Natural killer cell (primary cell): ENCODE measurements around the gene PYHIN1. TPM values are rescaled to one million over a fixed set of nuclear protein-coding genes. Genes with fewer than 3 reads are reported as not detected.
"Not testable (repeated sequence)": the region's sequence is repeated elsewhere in the genome, so short reads cannot be mapped to it uniquely, and the experiment has no call there.

Source experiments
- ATAC-seq, 3 donors: fragments of 150-1000 bp in 2 of 3; fragments of 200-7000 bp in 1 of 3; cut with Tn5 transposase; 1 replicate in 1 of 3; 2 replicates in 2 of 3; pipeline ENCODE4 v1.10.0; 2021; ENCODE audit warnings: mild to moderate bottlenecking in 2 of 3, moderate library complexity in 2 of 3
- DNase-seq, 2 donors: peaks; one replicate each; pipeline versions ENCODE4 v3.0.0 to v3.0.0-alpha.2; 2013 to 2021; ENCODE audit warnings: mixed read lengths in 1 of 2
- H3K27ac ChIP-seq: one replicate; pipeline ENCODE4 v1.5.1; 2013; ENCODE audit warnings: mild to moderate bottlenecking, low read length
- H3K27me3 ChIP-seq: one replicate; pipeline ENCODE4 v1.6.1; 2013; ENCODE audit warnings: low read length; ENCODE audit not compliant: control insufficient read depth, insufficient read depth
- H3K36me3 ChIP-seq: one replicate; pipeline ENCODE4 v1.6.1; 2013; ENCODE audit warnings: low read length; ENCODE audit not compliant: control insufficient read depth, insufficient read depth
- H3K4me1 ChIP-seq: one replicate; pipeline ENCODE4 v1.6.1; 2013; ENCODE audit warnings: low read length; ENCODE audit not compliant: control insufficient read depth, insufficient read depth
- H3K4me3 ChIP-seq: one replicate; pipeline ENCODE4 v1.5.1; 2013; ENCODE audit warnings: low read length
- H3K9me3 ChIP-seq: one replicate; pipeline ENCODE4 v1.6.1; 2013; ENCODE audit warnings: low read length; ENCODE audit not compliant: control insufficient read depth, insufficient read depth
- H3K27ac Mint-ChIP-seq, 2 donors: one replicate each; pipeline ENCODE4 v1.8.0; 2022; ENCODE audit warnings: mild to moderate bottlenecking in 2 of 2, mixed read lengths in 2 of 2, moderate library complexity in 1 of 2
- H3K27me3 Mint-ChIP-seq, 2 donors: one replicate each; pipeline ENCODE4 v1.8.0; 2022; ENCODE audit warnings: low read depth in 2 of 2, mixed read lengths in 2 of 2
- H3K36me3 Mint-ChIP-seq: one replicate; pipeline ENCODE4 v1.8.0; 2022; ENCODE audit warnings: mixed read lengths
- H3K4me1 Mint-ChIP-seq, 2 donors: one replicate each; pipeline ENCODE4 v1.8.0; 2022; ENCODE audit warnings: mixed read lengths in 2 of 2
- H3K4me3 Mint-ChIP-seq: one replicate; pipeline ENCODE4 v1.8.0; 2022; ENCODE audit warnings: mild to moderate bottlenecking, moderate library complexity, mixed read lengths
- H3K9me3 Mint-ChIP-seq, 2 donors: one replicate each; pipeline ENCODE4 v1.8.0; 2022; ENCODE audit warnings: mixed read lengths in 2 of 2
- CTCF ChIP-seq: fragments of 200-600 bp; IDR thresholded peaks from one replicate; pipeline ENCODE4 v1.8.0; 2022; ENCODE audit warnings: antibody characterized with exemption
- whole genome bisulfite sequencing: methylation state at CpG from one replicate; pipeline ENCODE4 v1.1.7; 2013; ENCODE audit warnings: missing lambda C conversion rate; ENCODE audit not compliant: insufficient coverage; 5-methylcytosine and 5-hydroxymethylcytosine counted together
- intact Hi-C: fragments of 100-400 bp; cut with micrococcal nuclease; formaldehyde crosslinking; loops from one replicate; pipeline ENCODE4 v1.14.2; 2022
- total RNA-seq, 4 donors: library from RNA; stranded (reverse); fragments of 120-200 nt in 1 of 4; gene quantifications; one replicate each; pipeline versions ENCODE4 v1.2.3 to v1.2.4, GENCODE V29; 2013 to 2022

Gene PYHIN1
- total RNA-seq, 3 donors from 2014 or later (not counting 1 experiment from before 2014, with no cell fraction given) = 171 to 313 (median 197) TPM

DNA sequence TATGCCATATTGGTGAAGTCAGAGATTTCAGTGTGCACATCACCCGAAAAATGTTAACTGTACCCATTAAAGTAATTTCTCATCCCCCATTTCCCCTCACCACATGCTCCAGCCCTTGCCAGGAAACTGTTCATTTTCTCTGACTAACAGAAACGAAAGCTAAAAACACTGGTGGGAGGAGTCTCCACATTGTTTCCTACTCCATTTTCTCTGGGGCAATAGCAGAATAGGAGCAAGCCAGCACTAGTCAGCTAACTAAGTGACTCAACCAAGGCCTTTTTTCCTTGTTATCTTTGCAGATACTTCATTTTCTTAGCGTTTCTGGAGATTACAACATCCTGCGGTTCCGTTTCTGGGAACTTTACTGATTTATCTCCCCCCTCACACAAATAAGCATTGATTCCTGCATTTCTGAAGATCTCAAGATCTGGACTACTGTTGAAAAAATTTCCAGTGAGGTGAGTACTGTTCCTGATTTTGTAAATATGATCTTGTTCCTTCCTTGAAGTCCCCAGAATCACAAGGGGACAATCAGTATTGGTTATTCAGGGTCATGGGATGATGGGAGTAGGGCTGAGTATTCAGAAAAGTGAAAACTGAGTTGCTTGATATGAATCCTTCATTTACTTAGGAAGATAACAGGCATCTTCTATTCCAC lies 78.5 kb downstream of the PYHIN1 start, which contains the start of gene IFI16:
Gene IFI16 (plus strand): TSS at position 204 of the 658 bp plus-strand sequence. CDS start 4,774 bp downstream, outside the sequence.
- peaks cover 80 to 86% of the 10 kb centered on the region in 2 donors for H3K4me1 Mint-ChIP-seq

GRCh38 chr1:159010391-159010790 lies 79.0 kb downstream of the PYHIN1 start:
- H3K36me3 Mint-ChIP-seq = peaks cover 20% of the 10 kb centered on the region

More for the DNA sequence above, 78.5 kb downstream of the PYHIN1 start, which contains the start of gene IFI16:
- H3K9me3 Mint-ChIP-seq = no peaks in the 10 kb centered on the region
- Histone ChIP-seq H3K36me3 (peaks cover 4% of the 10 kb centered on the region), H3K9me3 (no peaks in the 10 kb centered on the region), H3K27ac (peak within 1 kb of the TSS; percentile 91), H3K4me3 (peak within 1 kb of the TSS; percentile 96), H3K4me1 (peaks cover 29% of the 10 kb centered on the region), H3K27me3 (no peaks in the 10 kb centered on the region)
- ATAC-seq (peak; percentile 59 to 82 (median 67)), DNase-seq (peak; percentile 31 to 85)
- no peaks in the 10 kb centered on the region for H3K27me3 Mint-ChIP-seq
- peak within 1 kb of the TSS; percentile 98 for H3K4me3 Mint-ChIP-seq
- peak within 1 kb of the TSS; percentile 94 to 95 for H3K27ac Mint-ChIP-seq
- intact Hi-C loops = loop anchor here (1.0 to 2.0 kb wide), 4 partner anchors 31 to 191 kb away; partner anchors contain the start of gene AIM2
- peaks cover 14% of the 10 kb centered on the region for H3K36me3 Mint-ChIP-seq
- WGBS = 0% methylated on average over 5 of the region's 5 CpGs
- no peak for TF ChIP-seq CTCF

DNA sequence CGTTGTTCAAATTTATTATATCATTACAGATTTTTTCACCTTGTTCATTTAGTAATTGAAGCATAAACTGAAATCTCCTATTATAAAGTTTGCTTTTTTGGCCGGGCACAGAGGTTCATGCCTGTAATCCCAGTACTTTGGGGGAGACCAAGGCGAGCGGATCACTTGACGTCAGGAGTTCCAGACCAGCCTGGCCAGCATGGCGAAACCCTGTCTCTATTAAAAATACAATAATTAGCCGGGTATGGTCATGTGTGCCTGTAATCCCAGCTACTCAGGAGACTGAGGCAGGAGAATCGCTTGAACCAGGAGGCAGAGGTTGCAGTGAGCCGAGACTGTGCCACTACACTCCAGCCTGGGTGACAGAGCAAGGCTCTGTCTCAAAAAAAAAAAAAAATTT lies 79.6 kb downstream of the PYHIN1 start:
- ATAC-seq, intact Hi-C loops, H3K9me3 ChIP-seq, H3K27me3 ChIP-seq, H3K27me3 Mint-ChIP-seq, H3K9me3 Mint-ChIP-seq: not testable (repeated sequence)
- Histone ChIP-seq H3K27ac (peak overlapping the region; percentile 91), H3K4me1 (peaks cover 32% of the 10 kb centered on the region), H3K4me3 (peak overlapping the region; percentile 96), H3K36me3 (peaks cover 13% of the 10 kb centered on the region)
- peak overlapping the region; percentile 94 to 95 for H3K27ac Mint-ChIP-seq
- peaks cover 22% of the 10 kb centered on the region for H3K36me3 Mint-ChIP-seq
- peak in 1 of 2 donors; percentile 21 for DNase-seq
- peak overlapping the region; percentile 98 for H3K4me3 Mint-ChIP-seq
- WGBS = 0% methylated on average over 8 of the region's 9 CpGs
- peaks cover 84 to 89% of the 10 kb centered on the region in 2 donors for H3K4me1 Mint-ChIP-seq

More at GRCh38 chr1:159010391-159010790, 79.0 kb downstream of the PYHIN1 start:
- Histone ChIP-seq H3K36me3 (peaks cover 9% of the 10 kb centered on the region), H3K4me1 (peaks cover 31% of the 10 kb centered on the region), H3K9me3 (no peaks in the 10 kb centered on the region), H3K27me3 (no peaks in the 10 kb centered on the region), H3K4me3 (peak overlapping the region; percentile 96), H3K27ac (peak overlapping the region; percentile 91)
- Mint-ChIP-seq H3K4me3 (peak overlapping the region; percentile 98), H3K27me3 (no peaks in the 10 kb centered on the region), H3K9me3 (no peaks in the 10 kb centered on the region), H3K4me1 (peaks cover 84 to 89% of the 10 kb centered on the region in 2 donors), H3K27ac (peak overlapping the region; percentile 94 to 95)
- intact Hi-C loops = no loop called here
- DNase-seq (peak in 1 of 2 donors; percentile 18), ATAC-seq (no peak)
- 0% methylated on average over 5 of the region's 5 CpGs for WGBS
- TF ChIP-seq CTCF = no peak

GRCh38 chr1:159011751-159012150 lies 80.4 kb downstream of the PYHIN1 start:
- Mint-ChIP-seq H3K4me1 (peaks cover 86 to 89% of the 10 kb centered on the region in 2 donors), H3K27me3 (no peaks in the 10 kb centered on the region), H3K27ac (peak overlapping the region; percentile 90 to 94), H3K9me3 (no peaks in the 10 kb centered on the region), H3K36me3 (peaks cover 27% of the 10 kb centered on the region), H3K4me3 (peak overlapping the region; percentile 94)
- no peak for TF ChIP-seq CTCF
- intact Hi-C loops = no loop called here
- ATAC-seq = no peak
- DNase-seq = no peak
- Histone ChIP-seq H3K4me3 (peak overlapping the region; percentile 96), H3K27ac (peak overlapping the region; percentile 73), H3K27me3 (no peaks in the 10 kb centered on the region), H3K9me3 (no peaks in the 10 kb centered on the region), H3K36me3 (peaks cover 21% of the 10 kb centered on the region), H3K4me1 (peaks cover 37% of the 10 kb centered on the region)
